Panc1 (cell line): ENCODE data around the gene CNTN5. TPM values are rescaled to one million over a fixed set of nuclear protein-coding genes. Genes with fewer than 3 reads are reported as not detected.

Source experiments
- ATAC-seq: fragments of 200-7000 bp; cut with Tn5 transposase; 2 replicates; pipeline ENCODE4 v1.9.1; 2020; ENCODE audit warnings: mild to moderate bottlenecking, moderate library complexity
- BruUV-seq: library from RNA; stranded (reverse); fragments of 400-500 nt; replicated peaks from 2 replicates; lab custom pipeline; 2021; lab: Mats Ljungman, UMichigan
- CTCF ChIA-PET: fragments of 300-600 bp; sonication (Branson Sonifier 250); formaldehyde crosslinking; loops from one replicate; lab custom pipeline; 2022; ENCODE audit warnings: antibody characterized with exemption; lab: Charles Lee
- POLR2A ChIA-PET: fragments of 300-600 bp; sonication (Branson Sonifier 250); formaldehyde crosslinking; loops from one replicate; lab custom pipeline; 2022; ENCODE audit warnings: antibody characterized with exemption; lab: Charles Lee
- DNase-seq: peaks from one replicate; pipeline ENCODE4 v3.0.0-alpha.2; 2010; ENCODE audit warnings: low read depth, low spot score
- H3K27ac ChIP-seq: 2 replicates; pipeline ENCODE4 v1.5.1; 2011; ENCODE audit warnings: mild to moderate bottlenecking, low read length, inconsistent platforms
- H3K27me3 ChIP-seq: fragments of 200-500 bp; sonication (Bioruptor generic); 2 replicates; pipeline ENCODE4 v1.6.0; 2014; ENCODE audit warnings: low read length, inconsistent platforms; ENCODE audit not compliant: control insufficient read depth, insufficient read depth
- H3K36me3 ChIP-seq: fragments of 200-500 bp; sonication (Bioruptor generic); 2 replicates; pipeline ENCODE4 v1.5.1; 2014; ENCODE audit warnings: inconsistent platforms, mild to moderate bottlenecking, low read length, moderate library complexity; ENCODE audit not compliant: control insufficient read depth, insufficient read depth
- H3K4me1 ChIP-seq: 2 replicates; pipeline ENCODE4 v1.5.1; 2011; ENCODE audit warnings: inconsistent platforms, mild to moderate bottlenecking, low read length, moderate library complexity; ENCODE audit not compliant: control insufficient read depth, insufficient read depth
- H3K4me3 ChIP-seq, 2 experiments: 2 replicates each; pipeline ENCODE4 v1.5.1; 2011 to 2012; ENCODE audit warnings: low read depth in 2 of 2, low read length in 2 of 2, mild to moderate bottlenecking in 2 of 2, inconsistent platforms in 1 of 2, moderate library complexity in 1 of 2
- H3K9me3 ChIP-seq: fragments of 200-500 bp; sonication (Bioruptor generic); 2 replicates; pipeline ENCODE4 v1.5.1; 2014; ENCODE audit warnings: low read depth, mild to moderate bottlenecking, inconsistent platforms, low read length, moderate library complexity; ENCODE audit not compliant: control insufficient read depth, insufficient read depth
- CTCF ChIP-seq: fragments of 450-650 bp; IDR thresholded peaks from 2 replicates; pipeline ENCODE4 v1.5.1; 2017; ENCODE audit warnings: mild to moderate bottlenecking
- POLR2AphosphoS5 ChIP-seq: IDR thresholded peaks from 2 replicates; pipeline ENCODE4 v1.6.1; 2012; ENCODE audit warnings: mild to moderate bottlenecking, low read depth, low read length, moderate library complexity
- REST ChIP-seq, 2 experiments: IDR thresholded peaks; 2 replicates each; pipeline ENCODE4 v1.6.1; 2011 to 2012; ENCODE audit warnings: low read depth in 2 of 2, control low read depth in 1 of 2, low read length in 1 of 2, mild to moderate bottlenecking in 1 of 2, moderate library complexity in 1 of 2; ENCODE audit not compliant: insufficient read depth in 1 of 2
- SIN3A ChIP-seq: IDR thresholded peaks from 2 replicates; pipeline ENCODE4 v1.6.1; 2012; ENCODE audit warnings: low read depth, mild to moderate bottlenecking, low read length, moderate library complexity, borderline replicate concordance; ENCODE audit not compliant: insufficient read depth
- TCF7L2 ChIP-seq: IDR thresholded peaks from 2 replicates; pipeline ENCODE4 v1.6.1; 2011; ENCODE audit warnings: mild to moderate bottlenecking, low read depth, low read length, inconsistent platforms
- in situ Hi-C: cut with HindIII; loops from 2 replicates; pipeline ENCODE4 v1.10.0; 2016; ENCODE audit warnings: low sequenced_read_pairs, low pct_unique_long_range_greater_than_20kb
- intact Hi-C: fragments of 100-400 bp; cut with micrococcal nuclease; formaldehyde crosslinking; loops from one replicate; pipeline ENCODE4 v1.10.0; 2022; ENCODE audit not compliant: unreplicated experiment
- total RNA-seq: library from RNA; stranded (reverse); gene quantifications from one replicate; pipeline ENCODE4 v1.2.1, GENCODE V29; 2021; ENCODE audit not compliant: unreplicated experiment

The CNTN5 gene
- total RNA-seq, 1 experiment from 2014 or later, result not detected

- ATAC-seq (no peak), DNase-seq (no peak)
- H3K9me3 ChIP-seq, result peaks cover 12% of the 10 kb centered on the region; the same call in 1 of the 2 replicates
- H3K27ac ChIP-seq, result no peak overlapping the region
- no peaks in the 10 kb centered on the region for H3K4me1 ChIP-seq
- no peak for TF ChIP-seq TCF7L2
- no peak for TF ChIP-seq CTCF
- no peak for TF ChIP-seq POLR2AphosphoS5
- no peak for TF ChIP-seq SIN3A
- no peak for TF ChIP-seq REST (IDR thresholded peaks at IDR 0.05; ENCODE audit: insufficient read depth in 1 of 2, low read depth in 2 of 2, low read length in 1 of 2)
- H3K4me3 ChIP-seq, result no peak overlapping the region
- in situ Hi-C loops, result no loop called here
- intact Hi-C loops, result no loop called here
- H3K27me3 ChIP-seq, result no peaks in the 10 kb centered on the region
- ChIA-PET CTCF (no interaction called here), POLR2A (no interaction called here)
- H3K36me3 ChIP-seq, result no peaks in the 10 kb centered on the region
- BruUV-seq, result no TSS peak
These were observed 760.3 kb downstream of the CNTN5 start for GRCh38 chr11:99781074-99781473.

GRCh38 chr11:99791354-99791753 is 770.6 kb downstream of the CNTN5 start:
- no peaks in the 10 kb centered on the region for H3K36me3 ChIP-seq
- no peak overlapping the region for H3K4me3 ChIP-seq
- intact Hi-C loops, result no loop called here
- BruUV-seq, result no TSS peak
- TF ChIP-seq POLR2AphosphoS5, result no peak
- no peak for TF ChIP-seq SIN3A
- TF ChIP-seq TCF7L2, result no peak
- no peak for TF ChIP-seq REST (IDR thresholded peaks at IDR 0.05; ENCODE audit: insufficient read depth in 1 of 2, low read depth in 2 of 2, low read length in 1 of 2)
- TF ChIP-seq CTCF, result no peak
- H3K9me3 ChIP-seq, result no peaks in the 10 kb centered on the region
- ChIA-PET CTCF (no interaction called here), POLR2A (no interaction called here)
- no peaks in the 10 kb centered on the region for H3K27me3 ChIP-seq
- DNase-seq, result no peak
- ATAC-seq, result no peak
- no peak overlapping the region for H3K27ac ChIP-seq
- in situ Hi-C loops, result no loop called here
- H3K4me1 ChIP-seq, result no peaks in the 10 kb centered on the region
